Measurements from ENCODE around the gene CSDE1.

DNA sequence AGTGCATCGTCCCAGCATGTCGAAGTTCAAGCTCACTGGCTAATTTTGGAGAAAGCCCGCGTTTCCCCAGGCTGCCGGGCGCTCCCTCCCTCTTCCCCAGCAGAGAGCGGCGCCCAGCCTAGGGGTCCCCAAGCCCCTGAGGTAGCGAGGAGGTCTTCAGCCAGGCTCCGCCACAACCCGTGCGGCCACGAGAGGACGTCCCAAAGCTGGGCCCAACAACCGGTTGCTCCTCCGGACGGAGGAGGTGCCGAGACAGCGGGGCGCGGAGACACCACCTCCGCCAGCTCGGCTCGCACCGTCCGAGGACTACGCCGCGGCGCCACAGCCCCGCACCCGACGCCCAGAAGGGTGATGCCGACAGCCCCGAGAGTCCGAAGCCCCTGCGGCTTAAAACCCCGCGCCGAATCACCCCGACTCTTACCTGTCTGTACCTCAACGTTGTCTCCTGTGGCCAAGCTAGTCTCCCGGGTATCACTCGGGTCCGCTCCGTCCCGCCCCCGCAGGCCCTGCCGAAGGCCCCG, 88.2 kb downstream of the CSDE1 start, which contains the start of gene DENND2C:
- TF ChIP-seq CTCF (IDR thresholded peaks at IDR 0.05) (no peak), POLR2AphosphoS5 (IDR thresholded peaks at IDR 0.05; ENCODE audit: insufficient read depth in 1 of 2, low read depth in 1 of 2) (no peak)
